ENCODE measurements around the gene IFI27L2.

Gene IFI27L2

GRCh38 chr14:94098326-94098992, 30.9 kb downstream of the IFI27L2 start:
- DNase-seq, result no peak

DNA sequence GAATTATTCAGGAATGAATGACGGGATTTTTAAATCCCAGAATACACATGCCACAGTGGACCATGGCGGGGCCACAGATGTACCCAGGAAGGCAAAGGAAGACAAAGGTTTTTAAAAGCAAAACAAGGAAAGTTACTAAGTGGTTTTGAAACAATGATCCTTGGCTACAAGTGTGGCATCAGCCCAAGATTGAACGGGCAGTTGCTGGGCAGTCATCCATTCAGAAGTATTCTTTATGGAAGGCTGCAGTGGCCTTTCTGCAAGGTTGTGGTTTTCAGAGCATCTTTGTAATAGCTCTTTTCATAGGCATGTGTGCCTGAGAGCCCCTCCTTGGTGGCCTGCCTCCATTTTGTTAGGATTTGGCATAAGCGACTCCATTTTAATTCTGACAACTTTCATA, 32.3 kb downstream of the IFI27L2 start:
- no peak for DNase-seq

- no peak for DNase-seq
Observed at GRCh38 chr14:94093418-94093817, 36.0 kb downstream of the IFI27L2 start.

- DNase-seq, result no peak
Observed at GRCh38 chr14:94089479-94089878, 39.9 kb downstream of the IFI27L2 start.

GRCh38 chr14:94088516-94088915, 40.9 kb downstream of the IFI27L2 start:
- no peak for DNase-seq

- no peak for DNase-seq
Observed at GRCh38 chr14:94087891-94088290, 41.5 kb downstream of the IFI27L2 start.

- no peak for DNase-seq
Observed at GRCh38 chr14:94081386-94081820, 48.0 kb downstream of the IFI27L2 start.

- peak; percentile 97 for DNase-seq
Observed at GRCh38 chr14:94080621-94081385, 48.6 kb downstream of the IFI27L2 start, which contains the start of the genes DDX24 and IFI27L1. Gene DDX24, minus strand, starts transcription at chr14:94081202. Its CDS starts 1,460 bp downstream, at chr14:94079742. Gene IFI27L1, plus strand, starts transcription at chr14:94081310. Its CDS starts 15,628 bp downstream, at chr14:94096938.

- DNase-seq, result peak; percentile 56
Observed at GRCh38 chr14:94079891-94080620, 49.3 kb downstream of the IFI27L2 start.

DNA sequence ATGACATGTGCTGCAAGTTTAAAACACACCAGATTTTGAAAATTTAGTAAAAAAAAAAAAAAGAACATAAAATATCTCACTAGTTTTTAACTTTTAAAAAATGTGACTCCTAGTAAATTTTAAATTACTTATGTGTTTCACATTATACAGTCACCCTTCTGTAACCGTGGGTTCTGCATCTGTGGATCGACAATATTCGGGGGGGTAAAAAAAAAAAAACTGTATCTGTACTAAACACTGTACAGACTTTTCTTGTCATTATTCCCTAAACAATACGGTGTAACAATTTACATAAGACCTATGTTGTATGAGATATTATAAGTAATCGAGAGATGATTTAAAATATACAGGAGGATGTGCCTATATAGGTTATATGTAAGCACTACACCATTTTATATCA, 51.6 kb downstream of the IFI27L2 start:
- no peak for DNase-seq
